Left ventricle myocardium inferior (tissue), 1 donor: ENCODE data around the gene KAZALD1. TPM values are rescaled to one million over a fixed set of nuclear protein-coding genes. Genes with fewer than 3 reads are reported as not detected.
A peak's percentile ranks its signal among the peaks of the same experiment; 100 is the strongest.

Source experiments
- DNase-seq: peaks from one replicate; pipeline ENCODE4 v3.0.0-alpha.2; 2020
- H3K27ac ChIP-seq: fragments of 200-600 bp; replicated peaks from 2 replicates; pipeline ENCODE4 v1.8.0; 2021
- H3K27me3 ChIP-seq: fragments of 200-600 bp; 2 replicates; pipeline ENCODE4 v1.8.0; 2021; ENCODE audit warnings: low read depth
- H3K36me3 ChIP-seq: fragments of 200-600 bp; 2 replicates; pipeline ENCODE4 v1.8.0; 2021
- H3K4me1 ChIP-seq: fragments of 200-600 bp; 2 replicates; pipeline ENCODE4 v1.8.0; 2021
- H3K4me3 ChIP-seq: fragments of 200-600 bp; 2 replicates; pipeline ENCODE4 v1.8.0; 2021; ENCODE audit warnings: mild to moderate bottlenecking, moderate library complexity
- H3K9me3 ChIP-seq: fragments of 200-600 bp; replicated peaks from 2 replicates; pipeline ENCODE4 v1.8.0; 2021
- intact Hi-C: fragments of 100-400 bp; cut with micrococcal nuclease; formaldehyde crosslinking; loops from one replicate; pipeline ENCODE4 v1.11.0; 2022
- total RNA-seq: library from RNA; stranded (reverse); fragmentation: NEBNext Ultra II Directional; extraction: Animal tissue kit (Norgen Biotek cat#: 25700); gene quantifications from one replicate; pipeline ENCODE4 v1.2.1, GENCODE V29; 2021
- TF ChIP-seq, protein P1 (sequence below): fragments of 200-600 bp; IDR thresholded peaks from 2 replicates; pipeline ENCODE4 v1.8.0; 2021; ENCODE audit warnings: antibody characterized with exemption, mild to moderate bottlenecking, borderline replicate concordance
- donor health status: DM: no; HTN: yes; CAD: no; lungs with severe emphysema.

KAZALD1 gene
- total RNA-seq, 1 donor from 2014 or later: 5.1 TPM

DNA sequence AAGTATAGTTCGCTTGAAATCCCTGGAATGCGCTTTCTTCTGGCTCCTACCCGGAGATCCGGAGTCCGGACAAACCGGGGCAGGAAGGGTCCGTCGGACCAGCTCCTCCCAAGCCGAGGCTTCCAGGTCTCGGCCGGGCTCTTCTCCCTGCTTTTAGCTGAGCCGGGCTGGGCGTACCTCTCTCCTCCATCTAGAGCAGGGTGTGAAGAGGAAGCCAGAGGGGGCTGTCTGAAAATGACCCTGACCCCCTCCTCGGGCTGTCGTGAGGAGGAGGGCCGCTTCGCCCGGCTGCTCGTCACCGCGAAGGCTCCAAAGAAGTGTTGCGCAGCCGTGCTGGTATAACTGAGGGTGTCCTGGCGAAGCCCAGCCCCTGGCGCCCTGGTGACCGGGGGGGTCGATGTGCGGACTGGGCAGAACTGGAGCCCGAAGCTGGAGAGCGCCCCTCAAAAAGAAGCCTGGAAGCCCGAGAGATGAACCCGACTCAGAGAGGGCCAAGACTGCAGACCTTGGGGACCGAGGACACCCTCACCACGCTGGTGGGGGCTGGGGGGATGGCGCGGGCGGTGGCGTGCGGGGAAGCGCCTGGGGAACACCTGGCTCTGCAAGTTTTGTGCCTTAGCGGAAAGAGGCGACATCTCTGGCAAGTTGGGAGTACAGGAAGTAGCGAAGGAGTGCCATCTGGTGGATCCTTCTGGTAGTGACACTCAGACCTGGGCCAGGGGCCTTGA lies 5.7 kb downstream of the KAZALD1 start:
- TF ChIP-seq, protein P1, sequence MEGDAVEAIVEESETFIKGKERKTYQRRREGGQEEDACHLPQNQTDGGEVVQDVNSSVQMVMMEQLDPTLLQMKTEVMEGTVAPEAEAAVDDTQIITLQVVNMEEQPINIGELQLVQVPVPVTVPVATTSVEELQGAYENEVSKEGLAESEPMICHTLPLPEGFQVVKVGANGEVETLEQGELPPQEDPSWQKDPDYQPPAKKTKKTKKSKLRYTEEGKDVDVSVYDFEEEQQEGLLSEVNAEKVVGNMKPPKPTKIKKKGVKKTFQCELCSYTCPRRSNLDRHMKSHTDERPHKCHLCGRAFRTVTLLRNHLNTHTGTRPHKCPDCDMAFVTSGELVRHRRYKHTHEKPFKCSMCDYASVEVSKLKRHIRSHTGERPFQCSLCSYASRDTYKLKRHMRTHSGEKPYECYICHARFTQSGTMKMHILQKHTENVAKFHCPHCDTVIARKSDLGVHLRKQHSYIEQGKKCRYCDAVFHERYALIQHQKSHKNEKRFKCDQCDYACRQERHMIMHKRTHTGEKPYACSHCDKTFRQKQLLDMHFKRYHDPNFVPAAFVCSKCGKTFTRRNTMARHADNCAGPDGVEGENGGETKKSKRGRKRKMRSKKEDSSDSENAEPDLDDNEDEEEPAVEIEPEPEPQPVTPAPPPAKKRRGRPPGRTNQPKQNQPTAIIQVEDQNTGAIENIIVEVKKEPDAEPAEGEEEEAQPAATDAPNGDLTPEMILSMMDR: peak; percentile 95
- H3K4me1 ChIP-seq: peaks cover 64% of the 10 kb centered on the region
- intact Hi-C loops: no loop called here
- peak; percentile 69 for DNase-seq
- peak overlapping the region; percentile 76 for H3K4me3 ChIP-seq
- peaks cover 50% of the 10 kb centered on the region for H3K27me3 ChIP-seq
- H3K36me3 ChIP-seq: no peaks in the 10 kb centered on the region
- H3K9me3 ChIP-seq: no peaks in the 10 kb centered on the region
- peak overlapping the region; percentile 99 for H3K27ac ChIP-seq

DNA sequence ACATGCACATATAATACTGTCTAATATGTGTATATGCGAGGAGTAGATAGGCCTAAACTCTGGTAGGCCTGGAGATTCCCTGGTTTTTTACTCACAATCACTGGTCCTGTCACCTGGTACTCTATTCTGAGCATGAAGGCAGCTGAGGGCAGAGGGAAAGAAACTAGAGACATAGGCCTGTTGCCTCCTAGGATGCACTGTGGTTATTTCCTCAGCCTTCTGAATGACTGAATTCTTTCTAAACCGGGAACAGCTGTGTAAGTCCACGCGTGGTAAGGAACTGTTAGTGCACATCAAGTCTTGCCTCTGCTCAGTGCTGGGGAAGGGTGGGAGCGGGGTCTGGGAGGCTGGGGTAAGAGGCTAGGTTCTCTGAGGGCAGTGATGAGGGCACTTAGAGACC lies 7.7 kb downstream of the KAZALD1 start:
- intact Hi-C loops: no loop called here
- Histone ChIP-seq H3K4me3 (no peak overlapping the region), H3K9me3 (no peaks in the 10 kb centered on the region), H3K27ac (no peak overlapping the region), H3K4me1 (peaks cover 47% of the 10 kb centered on the region), H3K36me3 (no peaks in the 10 kb centered on the region), H3K27me3 (peaks cover 53% of the 10 kb centered on the region)
- TF ChIP-seq, protein P1: no peak
- DNase-seq: no peak

DNA sequence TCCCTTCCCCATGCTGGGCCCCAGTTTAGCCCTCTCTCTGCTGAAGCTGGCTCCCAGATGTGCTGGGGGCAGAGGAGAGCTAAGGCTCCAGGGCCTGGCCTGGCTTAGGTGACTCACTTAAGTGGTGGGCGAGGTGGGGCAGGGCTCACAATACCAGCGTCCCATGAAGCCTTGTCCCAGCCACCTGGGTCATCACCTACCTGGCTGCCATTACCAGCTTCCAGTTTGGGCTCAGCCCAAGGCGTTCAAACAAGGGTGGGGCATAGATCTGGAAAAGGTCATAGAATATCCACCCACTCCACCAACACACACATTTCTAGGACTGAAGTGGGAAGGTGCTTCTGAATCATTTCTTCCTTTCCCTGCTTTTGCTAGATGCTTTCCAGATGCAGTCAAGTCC lies 8.3 kb downstream of the KAZALD1 start:
- peaks cover 54% of the 10 kb centered on the region for H3K27me3 ChIP-seq
- DNase-seq: no peak
- H3K4me3 ChIP-seq: no peak overlapping the region
- H3K9me3 ChIP-seq: no peaks in the 10 kb centered on the region
- TF ChIP-seq, protein P1: no peak
- H3K36me3 ChIP-seq: no peaks in the 10 kb centered on the region
- peaks cover 41% of the 10 kb centered on the region for H3K4me1 ChIP-seq
- H3K27ac ChIP-seq: no peak overlapping the region
- intact Hi-C loops: no loop called here

DNA sequence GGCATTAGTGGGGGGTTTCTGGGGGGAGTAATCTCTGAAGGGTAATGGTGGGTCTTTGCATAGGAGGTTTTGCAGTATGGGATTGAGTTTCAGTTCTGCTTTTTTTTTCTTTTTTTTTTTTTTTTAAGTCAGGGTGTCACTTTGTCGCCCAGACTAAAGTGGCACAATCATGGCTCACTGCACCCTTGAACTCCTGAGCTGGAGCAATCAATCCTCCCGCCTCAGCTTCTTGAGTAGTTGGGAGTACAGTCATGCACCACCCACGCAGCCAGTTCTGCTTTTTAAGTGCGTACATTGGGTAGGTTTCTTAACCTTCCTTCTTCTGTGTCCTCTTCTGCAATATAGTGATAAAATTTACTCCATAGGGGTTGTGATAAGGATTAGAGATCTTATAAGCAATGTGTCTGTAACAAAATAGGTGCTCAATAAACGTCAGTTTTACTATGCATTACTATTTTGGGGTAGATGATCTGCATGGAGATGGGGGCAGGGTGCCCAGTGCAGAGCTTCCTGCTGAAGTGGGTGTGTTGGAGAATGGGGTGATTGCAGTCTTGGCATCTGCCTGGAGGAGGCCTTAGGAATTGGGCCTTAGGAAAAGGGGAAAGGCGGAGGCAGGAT lies 9.6 kb downstream of the KAZALD1 start:
- H3K27me3 ChIP-seq: peaks cover 61% of the 10 kb centered on the region
- peak; percentile 30 for DNase-seq
- TF ChIP-seq, protein P1: no peak
- no peaks in the 10 kb centered on the region for H3K9me3 ChIP-seq
- no peak overlapping the region for H3K4me3 ChIP-seq
- intact Hi-C loops: no loop called here
- H3K36me3 ChIP-seq: no peaks in the 10 kb centered on the region
- H3K27ac ChIP-seq: peak overlapping the region; percentile 21
- peaks cover 28% of the 10 kb centered on the region for H3K4me1 ChIP-seq

DNA sequence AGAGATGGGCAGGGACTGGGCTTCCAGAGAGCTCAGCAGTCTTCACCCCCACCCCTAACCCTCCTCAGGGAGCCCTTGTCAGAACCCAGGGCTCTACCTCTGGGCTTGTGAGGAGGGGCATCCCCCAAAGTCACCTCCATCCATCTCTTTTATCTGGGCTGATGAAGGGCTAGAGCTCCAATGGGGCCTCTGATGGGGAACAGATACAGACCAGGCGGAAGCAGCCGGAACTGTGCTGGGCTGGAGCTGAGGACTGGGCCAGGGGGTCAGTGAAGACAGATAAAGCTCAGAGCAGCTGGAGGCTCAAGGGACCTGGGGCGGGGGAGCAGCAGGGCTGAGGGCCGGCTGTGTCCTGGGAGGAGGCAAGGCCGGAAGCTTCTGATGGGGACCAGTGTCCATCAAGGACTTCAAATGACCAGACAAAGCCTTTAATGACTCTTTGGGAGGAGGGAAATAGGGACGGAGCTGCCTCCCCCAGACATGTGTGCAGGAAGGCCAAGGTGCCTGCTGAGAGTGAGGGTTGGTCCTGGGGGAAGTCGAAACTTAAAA lies 10.2 kb downstream of the KAZALD1 start:
- Histone ChIP-seq H3K9me3 (no peaks in the 10 kb centered on the region), H3K27ac (peak overlapping the region; percentile 21), H3K36me3 (no peaks in the 10 kb centered on the region), H3K4me3 (no peak overlapping the region), H3K4me1 (peaks cover 22% of the 10 kb centered on the region), H3K27me3 (peaks cover 62% of the 10 kb centered on the region)
- no peak for DNase-seq
- TF ChIP-seq, protein P1: no peak
- intact Hi-C loops: no loop called here
